HG03342 (cell line): ENCODE measurements around the gene INPP5E.

ENCODE experiments used
- ATAC-seq: cut with Tn5 transposase; IDR thresholded peaks from one replicate; pipeline ENCODE4 v1.9.1; 2021; ENCODE audit warnings: mild to moderate bottlenecking, moderate library complexity; ENCODE audit not compliant: unreplicated experiment

Gene INPP5E

GRCh38 chr9:136439481-136440408 lies at the start of gene INPP5E:
INPP5E (minus strand) TSS chr9:136439845; CDS start chr9:136439419, 426 bp downstream.
- ATAC-seq: peak; percentile 61

- no peak for ATAC-seq
These were observed 48.9 kb upstream of the INPP5E start for GRCh38 chr9:136488247-136489214.

GRCh38 chr9:136487672-136488071 lies 48.0 kb upstream of the INPP5E start:
- ATAC-seq: no peak

- ATAC-seq: no peak
These were observed 47.4 kb upstream of the INPP5E start for GRCh38 chr9:136486823-136487620.

GRCh38 chr9:136486131-136486530 lies 46.5 kb upstream of the INPP5E start:
- no peak for ATAC-seq

- no peak for ATAC-seq
These were observed 45.7 kb upstream of the INPP5E start for GRCh38 chr9:136485049-136486045.

GRCh38 chr9:136484153-136485048 lies 44.8 kb upstream of the INPP5E start:
- no peak for ATAC-seq

GRCh38 chr9:136483589-136484152 lies 44.0 kb upstream of the INPP5E start:
- ATAC-seq: peak; percentile 61

GRCh38 chr9:136482793-136483588 lies 43.3 kb upstream of the INPP5E start, which contains the start of gene SEC16A:
SEC16A (minus strand) TSS chr9:136483040; CDS start chr9:136477615, 5,425 bp downstream.
- peak; percentile 52 for ATAC-seq

- no peak for ATAC-seq
These were observed 42.6 kb upstream of the INPP5E start for GRCh38 chr9:136482046-136482792.

GRCh38 chr9:136481558-136481957 lies 41.9 kb upstream of the INPP5E start:
- no peak for ATAC-seq

GRCh38 chr9:136476369-136477150 lies 36.9 kb upstream of the INPP5E start:
- ATAC-seq: no peak

GRCh38 chr9:136474974-136475865 lies 35.6 kb upstream of the INPP5E start:
- ATAC-seq: no peak

GRCh38 chr9:136474021-136474640 lies 34.5 kb upstream of the INPP5E start:
- no peak for ATAC-seq
